LNCaP clone FGC (cell line): ENCODE measurements around the gene OR10P1.

ENCODE experiments used
- DNase-seq: peaks from one replicate; pipeline ENCODE4 v3.0.0-alpha.2; 2011; ENCODE audit warnings: low read depth
- H3K4me3 ChIP-seq: 2 replicates; pipeline ENCODE4 v1.5.1; 2011; ENCODE audit warnings: mild to moderate bottlenecking, low read depth, low read length, control low read depth
- TF ChIP-seq, protein P1 (sequence below): IDR thresholded peaks from 2 replicates; pipeline ENCODE4 v1.5.1; 2012; ENCODE audit warnings: mild to moderate bottlenecking; ENCODE audit not compliant: control insufficient read depth, insufficient read depth; ENCODE audit errors: extremely low read depth

OR10P1 gene

DNA sequence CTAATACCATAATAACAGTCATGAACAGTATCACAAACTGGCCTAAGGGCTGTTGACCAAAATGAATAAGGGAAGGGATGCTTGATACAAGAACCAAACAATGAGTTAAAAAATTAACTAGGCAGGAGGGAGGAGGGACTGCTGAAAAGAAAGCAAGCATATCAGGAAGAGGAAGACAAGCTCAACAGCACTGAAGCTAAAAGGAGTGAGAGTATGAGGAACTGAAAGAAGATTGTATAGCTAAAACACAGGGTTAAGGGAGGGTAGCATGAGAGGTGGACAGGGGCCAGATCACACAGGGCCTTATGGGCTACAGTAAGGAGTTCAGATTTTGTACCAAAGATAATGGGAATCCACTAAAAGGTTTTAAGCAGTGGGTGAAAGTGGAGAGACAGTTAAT lies 36.9 kb downstream of the OR10P1 start:
- no peak overlapping the region for H3K4me3 ChIP-seq
- TF ChIP-seq, protein P1, sequence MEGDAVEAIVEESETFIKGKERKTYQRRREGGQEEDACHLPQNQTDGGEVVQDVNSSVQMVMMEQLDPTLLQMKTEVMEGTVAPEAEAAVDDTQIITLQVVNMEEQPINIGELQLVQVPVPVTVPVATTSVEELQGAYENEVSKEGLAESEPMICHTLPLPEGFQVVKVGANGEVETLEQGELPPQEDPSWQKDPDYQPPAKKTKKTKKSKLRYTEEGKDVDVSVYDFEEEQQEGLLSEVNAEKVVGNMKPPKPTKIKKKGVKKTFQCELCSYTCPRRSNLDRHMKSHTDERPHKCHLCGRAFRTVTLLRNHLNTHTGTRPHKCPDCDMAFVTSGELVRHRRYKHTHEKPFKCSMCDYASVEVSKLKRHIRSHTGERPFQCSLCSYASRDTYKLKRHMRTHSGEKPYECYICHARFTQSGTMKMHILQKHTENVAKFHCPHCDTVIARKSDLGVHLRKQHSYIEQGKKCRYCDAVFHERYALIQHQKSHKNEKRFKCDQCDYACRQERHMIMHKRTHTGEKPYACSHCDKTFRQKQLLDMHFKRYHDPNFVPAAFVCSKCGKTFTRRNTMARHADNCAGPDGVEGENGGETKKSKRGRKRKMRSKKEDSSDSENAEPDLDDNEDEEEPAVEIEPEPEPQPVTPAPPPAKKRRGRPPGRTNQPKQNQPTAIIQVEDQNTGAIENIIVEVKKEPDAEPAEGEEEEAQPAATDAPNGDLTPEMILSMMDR = no peak
- no peak for DNase-seq

DNA sequence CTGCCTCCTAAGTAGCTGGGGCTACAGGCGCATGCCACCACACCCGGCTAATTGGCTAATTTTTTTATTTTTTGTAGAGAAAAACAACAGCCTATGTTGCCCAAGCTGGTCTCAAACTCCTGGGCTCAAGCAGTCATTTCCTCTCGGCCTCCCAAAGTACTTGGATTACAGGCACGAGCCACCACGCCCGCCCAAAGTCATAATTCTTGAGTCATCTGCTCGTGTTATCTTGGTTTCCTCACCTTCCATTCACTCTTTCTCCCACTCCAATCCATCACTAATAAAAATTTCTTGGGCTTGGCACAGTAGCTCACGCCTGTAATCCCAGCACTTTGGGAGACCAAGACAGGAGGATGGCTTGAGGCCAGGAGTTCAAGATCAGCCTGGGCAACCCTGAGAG lies 39.0 kb downstream of the OR10P1 start:
- TF ChIP-seq, protein P1 = no peak
- DNase-seq = no peak
- H3K4me3 ChIP-seq = no peak overlapping the region

DNA sequence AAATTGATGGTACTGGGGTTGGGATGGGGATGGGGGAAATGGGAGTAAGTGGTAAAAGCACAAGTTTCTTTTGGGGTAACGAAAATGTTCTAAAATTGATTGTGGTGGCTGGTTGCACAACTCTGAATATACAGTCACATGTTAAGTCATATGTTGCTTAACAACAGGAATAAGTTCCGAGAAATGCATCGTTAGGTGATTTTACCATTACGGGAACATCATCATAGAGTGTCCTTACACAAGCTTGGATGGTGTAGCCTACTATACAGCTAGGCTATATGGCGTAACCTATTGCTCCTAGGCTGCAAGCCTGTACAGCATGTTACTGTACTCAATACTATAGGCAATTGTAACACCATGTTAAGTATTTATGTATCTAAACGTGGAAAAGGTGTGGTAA lies 40.0 kb downstream of the OR10P1 start:
- TF ChIP-seq, protein P1 = no peak
- no peak for DNase-seq
- no peak overlapping the region for H3K4me3 ChIP-seq

DNA sequence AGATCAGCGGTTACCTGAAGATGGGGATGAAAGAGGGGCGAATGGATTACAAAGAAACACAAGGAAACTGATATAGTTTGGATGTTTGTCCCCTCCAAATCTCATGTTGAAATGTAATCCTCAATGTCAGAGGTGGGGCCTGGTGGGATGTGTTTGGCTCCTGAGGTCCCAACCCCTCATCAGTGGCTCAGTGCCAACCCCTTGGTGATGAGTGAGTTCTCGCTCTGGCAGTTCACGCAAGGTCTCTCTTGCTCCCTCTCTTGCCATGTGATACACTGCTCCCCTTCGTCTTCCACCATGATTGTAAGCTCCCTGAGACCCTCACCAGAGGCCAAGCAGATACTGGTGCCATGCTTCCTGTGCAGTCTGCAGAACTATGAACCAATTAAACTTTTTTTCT lies 43.0 kb downstream of the OR10P1 start:
- no peak for DNase-seq
- H3K4me3 ChIP-seq = no peak overlapping the region
- TF ChIP-seq, protein P1 = no peak

DNA sequence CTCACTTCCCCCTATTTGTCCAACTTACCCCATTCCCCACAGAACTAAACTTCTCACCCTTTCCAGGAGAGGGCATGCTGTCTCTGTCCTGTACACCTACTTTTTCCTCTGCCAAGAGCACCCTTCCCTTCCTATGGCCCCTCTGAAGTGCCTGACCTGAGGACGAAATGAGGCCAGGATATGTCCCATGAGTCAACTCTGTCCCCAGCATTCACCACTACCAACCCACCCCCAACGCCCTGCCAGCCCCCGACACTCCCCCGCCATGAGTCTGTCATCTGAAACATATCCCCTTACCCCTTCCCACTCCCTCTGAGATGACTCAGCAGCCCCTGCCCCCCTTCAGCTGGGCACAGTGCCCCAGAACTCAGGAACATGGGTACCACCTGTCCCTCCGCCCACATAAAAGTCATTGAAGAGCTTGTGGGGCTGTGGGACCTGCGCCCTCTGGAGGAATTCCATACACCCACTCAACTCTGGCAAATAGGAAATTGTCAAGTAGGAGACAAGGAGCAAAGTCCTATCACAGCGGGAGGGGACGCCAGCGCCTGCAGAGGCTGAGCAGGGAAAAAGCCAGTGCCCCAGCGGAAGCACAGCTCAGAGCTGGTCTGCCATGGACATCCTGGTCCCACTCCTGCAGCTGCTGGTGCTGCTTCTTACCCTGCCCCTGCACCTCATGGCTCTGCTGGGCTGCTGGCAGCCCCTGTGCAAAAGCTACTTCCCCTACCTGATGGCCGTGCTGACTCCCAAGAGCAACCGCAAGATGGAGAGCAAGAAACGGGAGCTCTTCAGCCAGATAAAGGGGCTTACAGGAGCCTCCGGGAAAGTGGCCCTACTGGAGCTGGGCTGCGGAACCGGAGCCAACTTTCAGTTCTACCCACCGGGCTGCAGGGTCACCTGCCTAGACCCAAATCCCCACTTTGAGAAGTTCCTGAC lies 44.7 kb downstream of the OR10P1 start:
- TF ChIP-seq, protein P1 = peak; percentile 9; the same call in 1 of the 2 replicates
- DNase-seq = no peak
- no peak overlapping the region for H3K4me3 ChIP-seq

DNA sequence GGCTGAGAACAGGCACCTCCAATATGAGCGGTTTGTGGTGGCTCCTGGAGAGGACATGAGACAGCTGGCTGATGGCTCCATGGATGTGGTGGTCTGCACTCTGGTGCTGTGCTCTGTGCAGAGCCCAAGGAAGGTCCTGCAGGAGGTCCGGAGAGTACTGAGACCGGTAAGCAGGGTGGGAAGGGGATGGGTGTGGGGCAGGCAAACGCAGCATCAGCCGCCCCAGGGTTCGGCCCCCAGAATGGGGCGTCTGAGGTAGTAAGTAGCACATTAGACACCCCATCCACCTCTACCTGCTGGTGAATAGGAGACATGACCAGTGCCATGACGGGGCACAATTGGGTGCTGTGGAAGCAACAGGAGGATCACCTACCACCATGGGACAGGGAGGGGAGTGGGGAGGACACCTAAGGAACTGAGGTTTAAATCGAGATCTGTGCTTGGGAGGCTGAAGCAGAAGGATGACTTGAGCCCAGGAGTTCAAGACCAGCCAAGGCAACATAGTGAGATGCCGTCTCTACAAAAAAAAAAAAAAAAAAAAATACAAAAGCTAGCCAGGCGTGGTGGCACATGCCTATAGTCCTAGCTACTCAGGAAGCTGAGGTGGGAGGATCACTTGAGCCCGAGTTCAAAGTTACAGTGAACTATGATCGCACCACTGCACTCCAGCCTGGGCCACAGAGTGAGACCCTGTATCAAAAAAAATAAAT lies 45.5 kb downstream of the OR10P1 start:
- DNase-seq = no peak
- no peak overlapping the region for H3K4me3 ChIP-seq
- TF ChIP-seq, protein P1 = no peak
